GM23338 (cell line): Measurements from ENCODE around the gene KIF19. TPM values are rescaled to one million over a fixed set of nuclear protein-coding genes. Genes with fewer than 3 reads are reported as not detected.

ENCODE experiments used
- ATAC-seq: fragments of 200-7000 bp; cut with Tn5 transposase; 3 replicates; pipeline ENCODE4 v1.9.1; 2020
- DNase-seq: peaks from one replicate; pipeline ENCODE4 v3.0.0-alpha.2; 2015; ENCODE audit warnings: low spot score
- H2AFZ ChIP-seq: fragments of 200-600 bp; sonication (generic); 2 replicates; pipeline ENCODE4 v1.8.0; 2016; ENCODE audit warnings: antibody characterized with exemption, mild to moderate bottlenecking, moderate library complexity
- H3F3A ChIP-seq: fragments of 200-600 bp; sonication (generic); replicated peaks from 2 replicates; pipeline ENCODE4 v1.8.0; 2017; ENCODE audit warnings: antibody characterized with exemption, mixed run types, low read depth
- H3K27ac ChIP-seq: fragments of 200-600 bp; sonication (generic); 2 replicates; pipeline ENCODE4 v1.6.1; 2016; ENCODE audit warnings: low read depth
- H3K27me3 ChIP-seq: fragments of 200-600 bp; sonication (generic); 2 replicates; pipeline ENCODE4 v1.8.0; 2016; ENCODE audit warnings: mild to moderate bottlenecking, mixed run types, moderate library complexity; ENCODE audit not compliant: insufficient read depth
- H3K36me3 ChIP-seq: fragments of 200-600 bp; sonication (generic); 2 replicates; pipeline ENCODE4 v1.8.0; 2016; ENCODE audit warnings: mild to moderate bottlenecking; ENCODE audit not compliant: insufficient read depth
- H3K4me1 ChIP-seq: fragments of 200-600 bp; sonication (generic); 2 replicates; pipeline ENCODE4 v1.8.0; 2016; ENCODE audit warnings: mild to moderate bottlenecking, moderate library complexity; ENCODE audit not compliant: insufficient read depth
- H3K4me2 ChIP-seq: fragments of 200-600 bp; sonication (generic); 2 replicates; pipeline ENCODE4 v1.7.1; 2017; ENCODE audit warnings: mixed run types
- H3K4me3 ChIP-seq: fragments of 200-600 bp; sonication (generic); 2 replicates; pipeline ENCODE4 v1.6.1; 2016; ENCODE audit warnings: mixed run types
- H3K79me2 ChIP-seq: fragments of 200-600 bp; sonication (generic); replicated peaks from 2 replicates; pipeline ENCODE4 v1.8.0; 2017; ENCODE audit warnings: mild to moderate bottlenecking; ENCODE audit not compliant: insufficient read depth
- H3K9me2 ChIP-seq: fragments of 200-600 bp; sonication (generic); 2 replicates; pipeline ENCODE4 v1.8.0; 2017; ENCODE audit not compliant: insufficient read depth
- H4K20me1 ChIP-seq: fragments of 200-600 bp; sonication (generic); replicated peaks from 2 replicates; pipeline ENCODE4 v1.8.0; 2017; ENCODE audit warnings: mild to moderate bottlenecking; ENCODE audit not compliant: insufficient read depth
- H3K27ac Mint-ChIP-seq: 2 replicates; pipeline ENCODE4 v1.8.0; 2020; ENCODE audit warnings: inconsistent platforms, mild to moderate bottlenecking, moderate library complexity, mixed read lengths
- H3K27me3 Mint-ChIP-seq: 3 replicates; pipeline ENCODE4 v1.8.0; 2022; ENCODE audit warnings: low read depth, mild to moderate bottlenecking, moderate library complexity, mixed read lengths, inconsistent platforms; ENCODE audit not compliant: insufficient read depth, poor library complexity
- H3K36me3 Mint-ChIP-seq: 3 replicates; pipeline ENCODE4 v1.8.0; 2021; ENCODE audit warnings: low read depth, mild to moderate bottlenecking, inconsistent platforms, moderate library complexity, mixed read lengths
- H3K4me1 Mint-ChIP-seq: 3 replicates; pipeline ENCODE4 v1.8.0; 2020; ENCODE audit warnings: mild to moderate bottlenecking, inconsistent platforms, mixed read lengths
- H3K4me3 Mint-ChIP-seq: 3 replicates; pipeline ENCODE4 v1.8.0; 2021; ENCODE audit warnings: moderate library complexity, mild to moderate bottlenecking, inconsistent platforms, mixed read lengths
- H3K9me3 Mint-ChIP-seq: 3 replicates; pipeline ENCODE4 v1.8.0; 2020; ENCODE audit warnings: moderate library complexity, mild to moderate bottlenecking, inconsistent platforms, mixed read lengths
- CREB1 ChIP-seq: fragments of 250-450 bp; sonication (Bioruptor Pico); IDR thresholded peaks from 2 replicates; pipeline ENCODE4 v1.5.0; 2020; ENCODE audit warnings: low read depth, mild to moderate bottlenecking, moderate library complexity
- CTCF ChIP-seq, 2 experiments: fragments of 200-600 bp in 1 of 2; sonication (generic) in 1 of 2; conservative IDR thresholded peaks; 2 replicates each; pipeline versions ENCODE4 v1.5.1 to v1.6.1; 2016 to 2017; ENCODE audit warnings: antibody characterized with exemption in 2 of 2, low read depth in 2 of 2, mild to moderate bottlenecking in 2 of 2, moderate library complexity in 1 of 2
- REST ChIP-seq: IDR thresholded peaks from one replicate; pipeline ENCODE4 v1.6.1; 2018; ENCODE audit warnings: antibody characterized with exemption; ENCODE audit not compliant: unreplicated experiment
- polyA plus RNA-seq: library from polyadenylated mRNA; unstranded; fragments of >200 nt; fragmentation: Nextera tagmentation; extraction: Ambion mirVana; gene quantifications from 2 replicates; pipeline ENCODE4 v1.2.1, GENCODE V29; 2016
- total RNA-seq: library from RNA; depleted of rRNA; stranded (reverse); fragments of >200 nt; shearing (Covaris generic); gene quantifications from 2 replicates; pipeline ENCODE4 v1.2.3, GENCODE V29; 2014
- TF ChIP-seq, protein P1 (sequence below): fragments of 250-450 bp; sonication (Bioruptor Pico); IDR thresholded peaks from 2 replicates; pipeline ENCODE4 v1.5.0; 2020; ENCODE audit warnings: mild to moderate bottlenecking, moderate library complexity

The KIF19 gene
- total and polyA plus RNA-seq, 2 experiments from 2014 or later, result 0.35 to 0.36 TPM

DNA sequence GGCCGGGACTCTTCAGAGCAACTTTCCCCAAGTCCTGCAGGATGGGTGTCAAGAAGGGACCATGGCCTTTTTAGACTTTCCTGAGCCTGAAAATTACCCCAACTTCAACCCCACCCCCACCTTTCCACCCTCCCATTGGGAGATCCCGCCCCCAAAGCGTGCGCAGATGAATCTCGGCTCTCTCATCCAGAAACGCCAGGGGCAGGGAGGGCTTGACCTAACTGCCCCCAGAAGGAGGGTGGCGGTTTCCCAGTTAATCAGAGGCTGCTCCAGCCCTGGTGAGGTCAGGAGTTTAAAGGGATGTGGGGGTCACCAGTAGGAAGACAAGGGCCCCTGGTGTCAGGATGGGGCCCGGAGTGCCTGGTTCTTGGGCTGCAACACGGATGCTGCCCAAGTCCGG, 480 bp downstream of the KIF19 start (continued):
- TF ChIP-seq, protein P1, sequence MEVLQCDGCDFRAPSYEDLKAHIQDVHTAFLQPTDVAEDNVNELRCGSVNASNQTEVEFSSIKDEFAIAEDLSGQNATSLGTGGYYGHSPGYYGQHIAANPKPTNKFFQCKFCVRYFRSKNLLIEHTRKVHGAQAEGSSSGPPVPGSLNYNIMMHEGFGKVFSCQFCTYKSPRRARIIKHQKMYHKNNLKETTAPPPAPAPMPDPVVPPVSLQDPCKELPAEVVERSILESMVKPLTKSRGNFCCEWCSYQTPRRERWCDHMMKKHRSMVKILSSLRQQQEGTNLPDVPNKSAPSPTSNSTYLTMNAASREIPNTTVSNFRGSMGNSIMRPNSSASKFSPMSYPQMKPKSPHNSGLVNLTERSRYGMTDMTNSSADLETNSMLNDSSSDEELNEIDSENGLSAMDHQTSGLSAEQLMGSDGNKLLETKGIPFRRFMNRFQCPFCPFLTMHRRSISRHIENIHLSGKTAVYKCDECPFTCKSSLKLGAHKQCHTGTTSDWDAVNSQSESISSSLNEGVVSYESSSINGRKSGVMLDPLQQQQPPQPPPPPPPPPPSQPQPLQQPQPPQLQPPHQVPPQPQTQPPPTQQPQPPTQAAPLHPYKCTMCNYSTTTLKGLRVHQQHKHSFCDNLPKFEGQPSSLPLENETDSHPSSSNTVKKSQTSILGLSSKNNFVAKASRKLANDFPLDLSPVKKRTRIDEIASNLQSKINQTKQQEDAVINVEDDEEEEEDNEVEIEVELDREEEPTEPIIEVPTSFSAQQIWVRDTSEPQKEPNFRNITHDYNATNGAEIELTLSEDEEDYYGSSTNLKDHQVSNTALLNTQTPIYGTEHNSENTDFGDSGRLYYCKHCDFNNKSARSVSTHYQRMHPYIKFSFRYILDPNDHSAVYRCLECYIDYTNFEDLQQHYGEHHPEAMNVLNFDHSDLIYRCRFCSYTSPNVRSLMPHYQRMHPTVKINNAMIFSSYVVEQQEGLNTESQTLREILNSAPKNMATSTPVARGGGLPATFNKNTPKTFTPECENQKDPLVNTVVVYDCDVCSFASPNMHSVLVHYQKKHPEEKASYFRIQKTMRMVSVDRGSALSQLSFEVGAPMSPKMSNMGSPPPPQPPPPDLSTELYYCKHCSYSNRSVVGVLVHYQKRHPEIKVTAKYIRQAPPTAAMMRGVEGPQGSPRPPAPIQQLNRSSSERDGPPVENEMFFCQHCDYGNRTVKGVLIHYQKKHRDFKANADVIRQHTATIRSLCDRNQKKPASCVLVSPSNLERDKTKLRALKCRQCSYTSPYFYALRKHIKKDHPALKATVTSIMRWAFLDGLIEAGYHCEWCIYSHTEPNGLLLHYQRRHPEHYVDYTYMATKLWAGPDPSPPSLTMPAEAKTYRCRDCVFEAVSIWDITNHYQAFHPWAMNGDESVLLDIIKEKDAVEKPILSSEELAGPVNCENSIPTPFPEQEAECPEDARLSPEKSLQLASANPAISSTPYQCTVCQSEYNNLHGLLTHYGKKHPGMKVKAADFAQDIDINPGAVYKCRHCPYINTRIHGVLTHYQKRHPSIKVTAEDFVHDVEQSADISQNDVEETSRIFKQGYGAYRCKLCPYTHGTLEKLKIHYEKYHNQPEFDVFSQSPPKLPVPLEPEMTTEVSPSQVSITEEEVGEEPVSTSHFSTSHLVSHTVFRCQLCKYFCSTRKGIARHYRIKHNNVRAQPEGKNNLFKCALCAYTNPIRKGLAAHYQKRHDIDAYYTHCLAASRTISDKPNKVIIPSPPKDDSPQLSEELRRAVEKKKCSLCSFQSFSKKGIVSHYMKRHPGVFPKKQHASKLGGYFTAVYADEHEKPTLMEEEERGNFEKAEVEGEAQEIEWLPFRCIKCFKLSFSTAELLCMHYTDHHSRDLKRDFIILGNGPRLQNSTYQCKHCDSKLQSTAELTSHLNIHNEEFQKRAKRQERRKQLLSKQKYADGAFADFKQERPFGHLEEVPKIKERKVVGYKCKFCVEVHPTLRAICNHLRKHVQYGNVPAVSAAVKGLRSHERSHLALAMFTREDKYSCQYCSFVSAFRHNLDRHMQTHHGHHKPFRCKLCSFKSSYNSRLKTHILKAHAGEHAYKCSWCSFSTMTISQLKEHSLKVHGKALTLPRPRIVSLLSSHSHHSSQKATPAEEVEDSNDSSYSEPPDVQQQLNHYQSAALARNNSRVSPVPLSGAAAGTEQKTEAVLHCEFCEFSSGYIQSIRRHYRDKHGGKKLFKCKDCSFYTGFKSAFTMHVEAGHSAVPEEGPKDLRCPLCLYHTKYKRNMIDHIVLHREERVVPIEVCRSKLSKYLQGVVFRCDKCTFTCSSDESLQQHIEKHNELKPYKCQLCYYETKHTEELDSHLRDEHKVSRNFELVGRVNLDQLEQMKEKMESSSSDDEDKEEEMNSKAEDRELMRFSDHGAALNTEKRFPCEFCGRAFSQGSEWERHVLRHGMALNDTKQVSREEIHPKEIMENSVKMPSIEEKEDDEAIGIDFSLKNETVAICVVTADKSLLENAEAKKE (CRISPR knock-in tag), result no peak

GRCh38 chr17:74328487-74328886, 2.5 kb downstream of the KIF19 start:
- H2AFZ ChIP-seq, result no peak overlapping the region
- H3K27ac ChIP-seq, result no peak overlapping the region
- Mint-ChIP-seq H3K27ac (no peak overlapping the region), H3K27me3 (peaks cover 31% of the 10 kb centered on the region), H3K36me3 (no peaks in the 10 kb centered on the region; the same call in 2 of the 3 replicates), H3K4me1 (peaks cover 27% of the 10 kb centered on the region), H3K9me3 (no peaks in the 10 kb centered on the region), H3K4me3 (no peak overlapping the region; the same call in 2 of the 3 replicates)
- H3F3A ChIP-seq, result no peaks in the 10 kb centered on the region
- H3K27me3 ChIP-seq, result peaks cover 31% of the 10 kb centered on the region
- H3K36me3 ChIP-seq, result no peaks in the 10 kb centered on the region
- DNase-seq (no peak), ATAC-seq (no peak)
- peaks cover 4% of the 10 kb centered on the region; the same call in 1 of the 2 replicates for H3K4me1 ChIP-seq
- H3K79me2 ChIP-seq, result no peaks in the 10 kb centered on the region
- no peak for TF ChIP-seq REST
- TF ChIP-seq CREB1 (CRISPR knock-in tag), result no peak
- TF ChIP-seq CTCF (conservative IDR thresholded peaks at IDR 0.05; ENCODE audit: low read depth in 2 of 2), result no peak
- no peaks in the 10 kb centered on the region for H4K20me1 ChIP-seq
- H3K4me2 ChIP-seq, result no peak overlapping the region
- no peak overlapping the region for H3K4me3 ChIP-seq
- no peaks in the 10 kb centered on the region for H3K9me2 ChIP-seq
